K562 (cell line): ENCODE data around the gene AIFM3. TPM values are rescaled to one million over a fixed set of nuclear protein-coding genes. Genes with fewer than 3 reads are reported as not detected.

Experiments used
- ATAC-seq: fragments of 200-7000 bp; cut with Tn5 transposase; 3 replicates; pipeline ENCODE4 v1.9.1; 2020; ENCODE audit warnings: moderate library complexity
- BruUV-seq: library from RNA; stranded (reverse); fragments of 400-500 nt; replicated peaks from 2 replicates; lab custom pipeline; 2021; lab: Mats Ljungman, UMichigan
- CTCF ChIA-PET: fragments of 300-600 bp; formaldehyde crosslinking; extraction: SDS; loops from one replicate; lab custom pipeline; 2021; ENCODE audit warnings: low intra/inter-chr PET ratio; lab: Yijun Ruan, JAX
- POLR2A ChIA-PET: fragments of 300-600, 350-650 bp; sonication (Branson Sonifier 250); formaldehyde crosslinking; extraction: SDS; loops from one replicate; lab custom pipeline; 2021; ENCODE audit warnings: antibody characterized with exemption, inconsistent platforms; lab: Yijun Ruan, JAX
- DNase-seq, 4 experiments: peaks; one replicate each; pipeline versions ENCODE4 v3.0.0 to v3.0.0-alpha.2; 2011 to 2018; ENCODE audit warnings: low spot score in 3 of 4, mixed read lengths in 3 of 4; ENCODE audit errors: extremely low read depth in 1 of 4
- FAIRE-seq: peaks from 2 replicates; lab custom pipeline; 2011; peaks lifted over from hg19 to GRCh38; lab: Jason Lieb, UNC
- H2AFZ ChIP-seq: 2 replicates; pipeline ENCODE4 v1.6.0; 2011; ENCODE audit warnings: low read depth, low read length, control low read depth, inconsistent platforms
- H3K27ac ChIP-seq: fragments of 200-600 bp; 3 replicates; pipeline ENCODE4 v1.8.0; 2011; ENCODE audit warnings: low read depth, mild to moderate bottlenecking, control low read depth, inconsistent platforms, low read length, moderate library complexity, mixed read lengths; ENCODE audit errors: extremely low read depth
- H3K27me3 ChIP-seq, 2 experiments: fragments of 300-600 bp in 1 of 2; 2 replicates in 1 of 2; 3 replicates in 1 of 2; pipeline versions ENCODE4 v1.6.0 to v1.8.0; 2011; ENCODE audit warnings: inconsistent platforms in 2 of 2, low read length in 2 of 2, mild to moderate bottlenecking in 1 of 2, mixed read lengths in 1 of 2, moderate library complexity in 1 of 2; ENCODE audit not compliant: control insufficient read depth in 2 of 2, insufficient read depth in 2 of 2
- H3K36me3 ChIP-seq: fragments of 300-600 bp; 3 replicates; pipeline ENCODE4 v1.8.0; 2011; ENCODE audit warnings: mild to moderate bottlenecking, low read length, inconsistent platforms; ENCODE audit not compliant: control insufficient read depth, insufficient read depth
- H3K4me1 ChIP-seq, 2 experiments: fragments of 200-600 bp in 1 of 2; replicated peaks in 1 of 2; 2 replicates in 1 of 2; 3 replicates in 1 of 2; pipeline versions ENCODE4 v1.5.1 to v1.8.0; 2011; ENCODE audit warnings: inconsistent platforms in 2 of 2, low read length in 2 of 2, mild to moderate bottlenecking in 1 of 2, mixed read lengths in 1 of 2, moderate library complexity in 1 of 2; ENCODE audit not compliant: control insufficient read depth in 2 of 2, insufficient read depth in 2 of 2
- H3K4me2 ChIP-seq: 2 replicates; pipeline ENCODE4 v1.6.1; 2011; ENCODE audit warnings: low read length, control low read depth, inconsistent platforms, mixed read lengths; ENCODE audit not compliant: insufficient read depth
- H3K4me3 ChIP-seq: fragments of 200-600 bp; sonication (generic), shearing (Covaris generic); 2 replicates; pipeline ENCODE4 v1.5.1; 2016; ENCODE audit warnings: control low read depth, inconsistent platforms
- H3K79me2 ChIP-seq: fragments of 200-600 bp; 3 replicates; pipeline ENCODE4 v1.8.0; 2011; ENCODE audit warnings: low read length, inconsistent platforms; ENCODE audit not compliant: control insufficient read depth, insufficient read depth
- H3K9ac ChIP-seq, 2 experiments: 2 replicates each; pipeline versions ENCODE4 v1.6.0 to v1.6.1; 2011; ENCODE audit warnings: low read depth in 2 of 2, low read length in 2 of 2, control low read depth in 1 of 2, inconsistent platforms in 1 of 2, mild to moderate bottlenecking in 1 of 2, mixed read lengths in 1 of 2; ENCODE audit not compliant: insufficient read depth in 1 of 2
- H3K9me1 ChIP-seq: one replicate; pipeline ENCODE4 v1.6.0; 2011; ENCODE audit warnings: inconsistent platforms, mild to moderate bottlenecking, low read length, moderate library complexity; ENCODE audit not compliant: control insufficient read depth, insufficient read depth
- H3K9me3 ChIP-seq: replicated peaks from 2 replicates; pipeline ENCODE4 v1.5.1; 2011; ENCODE audit warnings: low read depth, low read length, inconsistent platforms; ENCODE audit not compliant: control insufficient read depth, insufficient read depth
- H4K20me1 ChIP-seq: replicated peaks from 2 replicates; pipeline ENCODE4 v1.6.1; 2011; ENCODE audit warnings: low read length, inconsistent platforms, mixed read lengths; ENCODE audit not compliant: control insufficient read depth, insufficient read depth
- BCOR ChIP-seq: fragments of 450-650 bp; IDR thresholded peaks from 2 replicates; pipeline ENCODE4 v1.6.1; 2016
- FOXM1 ChIP-seq, 2 experiments: fragments of 450-650 bp in 1 of 2; sonication (generic) in 1 of 2; formaldehyde crosslinking in 1 of 2; IDR thresholded peaks; 2 replicates each; pipeline versions ENCODE4 v1.6.1 to v1.9.0; 2017 to 2022; ENCODE audit warnings: low read depth in 2 of 2, mild to moderate bottlenecking in 2 of 2, missing genetic modification reagents in 1 of 2, moderate library complexity in 1 of 2
- FOXP4 ChIP-seq: sonication (generic); formaldehyde crosslinking; IDR thresholded peaks from 2 replicates; pipeline ENCODE4 v1.8.0; 2022; ENCODE audit warnings: mild to moderate bottlenecking, missing genetic modification reagents, borderline replicate concordance
- NCOA1 ChIP-seq: fragments of 450-650 bp; IDR thresholded peaks from 2 replicates; pipeline ENCODE4 v1.6.1; 2016; ENCODE audit warnings: low read depth
- PHB2 ChIP-seq: fragments of 450-650 bp; IDR thresholded peaks from 2 replicates; pipeline ENCODE4 v1.6.1; 2017; ENCODE audit warnings: low read depth
- POLR2AphosphoS2 ChIP-seq: IDR thresholded peaks from 2 replicates; pipeline ENCODE4 v1.6.1; 2012; ENCODE audit warnings: low read length, improper control_type of control experiment
- SMAD2 ChIP-seq: fragments of 150-350 bp; IDR thresholded peaks from 2 replicates; pipeline ENCODE4 v1.6.1; 2014; ENCODE audit warnings: low read depth, mild to moderate bottlenecking, low read length
- SP2 ChIP-seq: IDR thresholded peaks from 2 replicates; pipeline ENCODE4 v1.6.1; 2011; ENCODE audit warnings: mild to moderate bottlenecking, low read depth, low read length, moderate library complexity; ENCODE audit not compliant: poor library complexity, severe bottlenecking; ENCODE audit errors: extremely low read depth
- TCF3 ChIP-seq: sonication (generic); formaldehyde crosslinking; IDR thresholded peaks from 2 replicates; pipeline ENCODE4 v1.4.0; 2020; ENCODE audit warnings: mild to moderate bottlenecking, missing genetic modification reagents
- ZNF217 ChIP-seq: sonication (generic); formaldehyde crosslinking; IDR thresholded peaks from 2 replicates; pipeline ENCODE4 v1.8.0; 2022; ENCODE audit warnings: mild to moderate bottlenecking, missing genetic modification reagents
- ZNF589 ChIP-seq: fragments of 200-800 bp; sonication (Bioruptor generic); IDR thresholded peaks from 2 replicates; pipeline ENCODE4 v1.6.1; 2016; ENCODE audit warnings: low read depth, missing genetic modification characterization, missing compliant biosample characterization
- WGBS: fragments of 100-300 bp; shearing (Covaris generic); methylation state at CpG from one replicate; pipeline ENCODE4 v1.1.6; 2016; ENCODE audit warnings: low coverage, mixed read lengths; ENCODE audit not compliant: insufficient coverage; ENCODE audit errors: missing lambda C conversion rate; 5-methylcytosine and 5-hydroxymethylcytosine counted together
- in situ Hi-C: fragments of 300-500 bp; cut with MboI; formaldehyde crosslinking; loops from 4 replicates; pipeline ENCODE4 v1.15.0; 2018; ENCODE audit warnings: inconsistent platforms, mixed read lengths
- intact Hi-C: fragments of 100-400 bp; cut with micrococcal nuclease; formaldehyde crosslinking; loops from 2 replicates; pipeline ENCODE4 v1.14.2; 2022
- polyA plus RNA-seq, 8 experiments: library from polyadenylated mRNA; depleted of rRNA in 4 of 8; stranded (reverse) in 5 of 8; unstranded in 3 of 8; fragments of >200 nt; fragmentation: Nextera tagmentation in 2 of 8; fragmentation: Illumina TruSeq in 1 of 8; extraction: Ambion mirVana in 2 of 8; extraction: Trizol in 1 of 8; gene quantifications; 2 replicates each; pipeline versions ENCODE4 v1.2.1 to v1.2.3, GENCODE V29; 2011 to 2014; ENCODE audit warnings: inconsistent platforms in 1 of 8, missing spikeins in 1 of 8
- total RNA-seq, 7 experiments: library from RNA; depleted of rRNA in 6 of 7; stranded (reverse); fragments of >200 nt in 6 of 7; fragmentation: Illumina TruSeq in 2 of 7; extraction: Trizol in 2 of 7; gene quantifications; 2 replicates each; pipeline versions ENCODE4 v1.2.1 to v1.2.3, GENCODE V29; 2011 to 2021; ENCODE audit warnings: low replicate concordance in 1 of 7
- TF ChIP-seq, protein P1 (sequence below), 3 experiments: fragments of 200-800 bp in 1 of 3; fragments of 250-450 bp in 1 of 3; fragments of 450-650 bp in 1 of 3; sonication (Bioruptor Pico) in 1 of 3; sonication (Bioruptor generic) in 1 of 3; formaldehyde crosslinking in 1 of 3; IDR thresholded peaks; 2 replicates each; pipeline versions ENCODE4 v1.6.1 to v1.8.0; 2016 to 2022; ENCODE audit warnings: mild to moderate bottlenecking in 2 of 3, missing genetic modification characterization in 2 of 3, missing compliant biosample characterization in 1 of 3, moderate library complexity in 1 of 3

AIFM3 gene
- total and polyA plus RNA-seq, 9 of the 15 experiments (the other 6 are each of a cell fraction or from before 2014, with no cell fraction given), result 0.03 to 0.20 (median 0.07) TPM; not detected in 1

DNA sequence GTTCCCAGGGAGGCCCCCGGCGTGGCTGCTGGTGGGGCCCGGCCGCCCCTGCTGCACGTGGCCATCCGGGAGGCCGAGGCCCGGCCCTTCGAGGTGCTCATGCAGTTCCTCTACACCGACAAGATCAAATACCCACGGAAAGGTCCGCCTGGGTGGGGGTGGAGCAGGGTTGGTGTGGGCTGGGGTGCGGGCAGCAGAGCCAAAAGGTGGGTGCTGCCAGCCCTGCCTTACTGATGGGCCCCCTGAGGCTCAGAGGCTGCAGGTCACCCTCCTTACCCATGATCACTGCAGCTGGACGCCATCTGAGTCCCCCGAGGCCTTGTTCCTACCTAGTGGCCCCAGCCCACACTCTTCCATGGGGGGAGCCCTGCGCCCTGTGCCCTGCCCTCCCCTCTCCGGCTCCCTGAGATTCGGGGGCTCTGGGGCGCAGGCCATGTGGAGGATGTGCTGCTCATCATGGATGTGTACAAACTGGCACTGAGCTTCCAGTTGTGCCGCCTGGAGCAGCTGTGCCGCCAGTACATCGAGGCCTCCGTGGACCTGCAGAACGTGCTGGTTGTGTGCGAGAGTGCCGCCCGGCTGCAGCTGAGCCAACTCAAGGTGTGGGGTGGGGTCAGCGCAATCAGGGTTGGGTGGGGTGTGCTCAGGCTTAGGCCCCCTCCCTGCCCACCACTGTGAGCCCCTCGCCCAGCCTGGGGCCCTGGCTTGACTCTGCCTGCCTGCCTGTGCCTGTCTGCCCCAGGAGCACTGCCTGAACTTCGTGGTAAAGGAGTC is 27.3 kb downstream of the AIFM3 start (continued):
- TF ChIP-seq, protein P1, sequence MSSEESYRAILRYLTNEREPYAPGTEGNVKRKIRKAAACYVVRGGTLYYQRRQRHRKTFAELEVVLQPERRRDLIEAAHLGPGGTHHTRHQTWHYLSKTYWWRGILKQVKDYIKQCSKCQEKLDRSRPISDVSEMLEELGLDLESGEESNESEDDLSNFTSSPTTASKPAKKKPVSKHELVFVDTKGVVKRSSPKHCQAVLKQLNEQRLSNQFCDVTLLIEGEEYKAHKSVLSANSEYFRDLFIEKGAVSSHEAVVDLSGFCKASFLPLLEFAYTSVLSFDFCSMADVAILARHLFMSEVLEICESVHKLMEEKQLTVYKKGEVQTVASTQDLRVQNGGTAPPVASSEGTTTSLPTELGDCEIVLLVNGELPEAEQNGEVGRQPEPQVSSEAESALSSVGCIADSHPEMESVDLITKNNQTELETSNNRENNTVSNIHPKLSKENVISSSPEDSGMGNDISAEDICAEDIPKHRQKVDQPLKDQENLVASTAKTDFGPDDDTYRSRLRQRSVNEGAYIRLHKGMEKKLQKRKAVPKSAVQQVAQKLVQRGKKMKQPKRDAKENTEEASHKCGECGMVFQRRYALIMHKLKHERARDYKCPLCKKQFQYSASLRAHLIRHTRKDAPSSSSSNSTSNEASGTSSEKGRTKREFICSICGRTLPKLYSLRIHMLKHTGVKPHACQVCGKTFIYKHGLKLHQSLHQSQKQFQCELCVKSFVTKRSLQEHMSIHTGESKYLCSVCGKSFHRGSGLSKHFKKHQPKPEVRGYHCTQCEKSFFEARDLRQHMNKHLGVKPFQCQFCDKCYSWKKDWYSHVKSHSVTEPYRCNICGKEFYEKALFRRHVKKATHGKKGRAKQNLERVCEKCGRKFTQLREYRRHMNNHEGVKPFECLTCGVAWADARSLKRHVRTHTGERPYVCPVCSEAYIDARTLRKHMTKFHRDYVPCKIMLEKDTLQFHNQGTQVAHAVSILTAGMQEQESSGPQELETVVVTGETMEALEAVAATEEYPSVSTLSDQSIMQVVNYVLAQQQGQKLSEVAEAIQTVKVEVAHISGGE (CRISPR knock-in tag; IDR thresholded peaks at IDR 0.05), result 0 out of 6 replicates have a peak, but pooled peaks of 1 of the 3 experiments have one; percentile 2
- TF ChIP-seq PHB2, result no peak

DNA sequence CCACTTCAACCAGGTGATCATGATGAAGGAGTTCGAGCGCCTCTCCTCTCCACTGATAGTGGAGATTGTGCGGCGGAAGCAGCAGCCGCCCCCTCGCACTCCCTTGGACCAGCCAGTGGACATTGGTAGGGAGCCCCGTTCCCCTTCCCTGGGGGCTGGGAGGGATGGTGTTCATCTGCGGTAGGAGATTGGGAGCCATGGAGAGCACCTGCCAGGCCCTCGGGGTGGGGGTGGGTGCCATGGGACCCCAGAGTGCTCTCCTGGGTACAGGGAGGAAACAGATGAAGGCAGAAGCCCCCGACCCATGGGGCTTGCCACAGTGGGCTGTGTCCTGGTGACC is 27.8 kb downstream of the AIFM3 start:
- Histone ChIP-seq H3K9me3 (no peaks in the 10 kb centered on the region), H3K4me2 (no peak overlapping the region), H3K9ac (peak overlapping the region in 1 of 2 experiments; percentile 50; a peak in 1 of 4 replicates), H3K36me3 (peaks cover 99% of the 10 kb centered on the region), H3K27me3 (no peaks in the 10 kb centered on the region), H3K9me1 (peaks cover 7% of the 10 kb centered on the region), H3K27ac (no peak overlapping the region), H2AFZ (no peak overlapping the region), H3K4me3 (no peak overlapping the region), H3K4me1 (peaks cover under 1 to 80% of the 10 kb centered on the region in 2 experiments; a peak in 3 of 5 replicates), H4K20me1 (peaks cover 38% of the 10 kb centered on the region; the same call in 1 of the 2 replicates), H3K79me2 (peaks cover 9% of the 10 kb centered on the region)
- intact Hi-C loops (no loop called here), in situ Hi-C loops (no loop called here)
- POLR2A ChIA-PET, result interaction anchor here (0.7 to 17.9 kb wide), 5 partner anchors 10 to 1895 kb away, joined by 3 to 451 read pairs (median 4); partner anchors contain the start of genes AIFM3, LZTR1 and P2RX6
- CTCF ChIA-PET, result interaction anchor here (0.5 kb wide), 1 partner anchor 868 kb away, joined by 3 read pairs; no protein-coding TSS in a partner anchor
- FAIRE-seq (no peak), DNase-seq (no peak), ATAC-seq (no peak)
- 82% methylated on average over 10 of the region's 10 CpGs for WGBS
- no TSS peak for BruUV-seq
- TF ChIP-seq FOXM1 (IDR thresholded peaks at IDR 0.05; ENCODE audit: low read depth) (no peak), FOXM1 (CRISPR knock-in tag; IDR thresholded peaks at IDR 0.05; ENCODE audit: low read depth) (no peak), ZNF589 (CRISPR knock-in tag) (no peak), BCOR (no peak), FOXP4 (no peak), POLR2AphosphoS2 (0 out of 2 replicates have a peak, but pooled peaks have one; percentile 18), NCOA1 (no peak), SP2 (peak; percentile 10), ZNF217 (CRISPR knock-in tag) (no peak), SMAD2 (no peak), TCF3 (no peak)
